ENCODE measurements around the gene E2F4. TPM values are rescaled to one million over a fixed set of nuclear protein-coding genes. Genes with fewer than 3 reads are reported as not detected.
A peak's percentile ranks its signal among the peaks of the same experiment; 100 is the strongest.

E2F4 gene
- total and polyA plus RNA-seq, 2 of the 13 experiments (the other 11 are each of a cell fraction or from before 2014, with no cell fraction given) = 84.8 to 91.2 TPM

DNA sequence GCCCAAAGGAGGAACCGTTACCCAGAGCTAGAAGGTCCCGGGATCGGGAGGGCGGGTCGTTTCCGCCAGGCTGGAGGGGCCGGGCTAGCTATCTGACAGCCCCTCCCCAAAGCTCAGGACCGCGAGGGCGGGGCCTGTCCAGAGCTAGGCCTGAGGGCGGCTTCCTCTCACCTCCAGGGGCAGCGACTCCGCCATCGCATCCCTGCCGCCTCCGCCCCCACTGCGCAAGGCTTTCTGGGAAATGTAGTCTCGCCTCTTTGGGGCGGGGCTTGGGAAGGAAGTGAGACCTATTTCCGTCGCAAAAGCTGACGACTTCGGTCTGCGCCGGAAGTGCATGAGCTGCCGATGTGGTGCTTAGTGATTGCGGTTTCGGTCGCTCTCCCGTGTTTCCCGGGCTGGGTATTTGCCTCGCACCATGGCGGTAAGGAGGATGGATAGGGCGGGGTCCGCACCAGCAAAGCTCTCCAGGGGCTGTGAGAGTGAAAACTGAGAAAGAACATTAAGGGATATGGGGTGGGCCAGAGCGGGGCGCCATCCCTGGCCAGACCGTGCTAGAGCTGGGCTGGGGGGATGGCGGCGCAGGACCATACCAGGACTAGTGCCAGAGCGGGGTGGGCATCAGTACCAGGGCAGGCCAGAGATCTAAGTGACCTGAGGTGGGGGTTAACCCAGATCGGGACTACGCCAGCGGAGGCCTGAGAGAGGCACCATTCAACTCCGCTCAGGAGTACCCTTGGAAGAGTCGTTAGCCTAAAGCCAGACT lies 35.0 kb downstream of the E2F4 start, which contains the start of gene TMEM208 (continued):
- no peak; the same call in 1 of the 2 replicates for TF ChIP-seq ZNF343 (CRISPR knock-in tag; IDR thresholded peaks at IDR 0.05)
- no peak for TF ChIP-seq ZNF253 (CRISPR knock-in tag; IDR thresholded peaks at IDR 0.05; ENCODE audit: borderline replicate concordance)
- no peak for TF ChIP-seq ZNF878 (CRISPR knock-in tag; IDR thresholded peaks at IDR 0.05)
- no peak for TF ChIP-seq IKZF4 (CRISPR knock-in tag; IDR thresholded peaks at IDR 0.05; ENCODE audit: borderline replicate concordance, low read depth, not compliant biosample characterization)
- TF ChIP-seq RARA (CRISPR knock-in tag; IDR thresholded peaks at IDR 0.05) = no peak; the same call in 1 of the 2 replicates
- TF ChIP-seq, protein P1, sequence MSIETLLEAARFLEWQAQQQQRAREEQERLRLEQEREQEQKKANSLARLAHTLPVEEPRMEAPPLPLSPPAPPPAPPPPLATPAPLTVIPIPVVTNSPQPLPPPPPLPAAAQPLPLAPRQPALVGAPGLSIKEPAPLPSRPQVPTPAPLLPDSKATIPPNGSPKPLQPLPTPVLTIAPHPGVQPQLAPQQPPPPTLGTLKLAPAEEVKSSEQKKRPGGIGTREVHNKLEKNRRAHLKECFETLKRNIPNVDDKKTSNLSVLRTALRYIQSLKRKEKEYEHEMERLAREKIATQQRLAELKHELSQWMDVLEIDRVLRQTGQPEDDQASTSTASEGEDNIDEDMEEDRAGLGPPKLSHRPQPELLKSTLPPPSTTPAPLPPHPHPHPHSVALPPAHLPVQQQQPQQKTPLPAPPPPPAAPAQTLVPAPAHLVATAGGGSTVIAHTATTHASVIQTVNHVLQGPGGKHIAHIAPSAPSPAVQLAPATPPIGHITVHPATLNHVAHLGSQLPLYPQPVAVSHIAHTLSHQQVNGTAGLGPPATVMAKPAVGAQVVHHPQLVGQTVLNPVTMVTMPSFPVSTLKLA (IDR thresholded peaks at IDR 0.05) = peak; percentile 77
- TF ChIP-seq GTF2F1 (IDR thresholded peaks at IDR 0.05; ENCODE audit: low read length) = peak; percentile 76
- no peak for TF ChIP-seq NCOA5 (CRISPR knock-in tag; IDR thresholded peaks at IDR 0.05)
- TF ChIP-seq KLF9 (CRISPR knock-in tag; IDR thresholded peaks at IDR 0.05; ENCODE audit: low read depth) = peak; percentile 76
- peak; percentile 84 for TF ChIP-seq RBFOX2 (IDR thresholded peaks at IDR 0.05; ENCODE audit: low read depth, low read length)
- TF ChIP-seq STAG1 (CRISPR knock-in tag; IDR thresholded peaks at IDR 0.05) = no peak; the same call in 1 of the 2 replicates
- TF ChIP-seq, protein P2, sequence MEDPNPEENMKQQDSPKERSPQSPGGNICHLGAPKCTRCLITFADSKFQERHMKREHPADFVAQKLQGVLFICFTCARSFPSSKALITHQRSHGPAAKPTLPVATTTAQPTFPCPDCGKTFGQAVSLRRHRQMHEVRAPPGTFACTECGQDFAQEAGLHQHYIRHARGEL (CRISPR knock-in tag; IDR thresholded peaks at IDR 0.05) = no peak
- peak; percentile 92 for TF ChIP-seq CCDC6 (CRISPR knock-in tag; IDR thresholded peaks at IDR 0.05)
- TF ChIP-seq ZNF644 (CRISPR knock-in tag; IDR thresholded peaks at IDR 0.05; ENCODE audit: low read depth) = no peak
- no peak for TF ChIP-seq NFE2L2 (IDR thresholded peaks at IDR 0.05; ENCODE audit: low read length)
- TF ChIP-seq, protein P3, sequence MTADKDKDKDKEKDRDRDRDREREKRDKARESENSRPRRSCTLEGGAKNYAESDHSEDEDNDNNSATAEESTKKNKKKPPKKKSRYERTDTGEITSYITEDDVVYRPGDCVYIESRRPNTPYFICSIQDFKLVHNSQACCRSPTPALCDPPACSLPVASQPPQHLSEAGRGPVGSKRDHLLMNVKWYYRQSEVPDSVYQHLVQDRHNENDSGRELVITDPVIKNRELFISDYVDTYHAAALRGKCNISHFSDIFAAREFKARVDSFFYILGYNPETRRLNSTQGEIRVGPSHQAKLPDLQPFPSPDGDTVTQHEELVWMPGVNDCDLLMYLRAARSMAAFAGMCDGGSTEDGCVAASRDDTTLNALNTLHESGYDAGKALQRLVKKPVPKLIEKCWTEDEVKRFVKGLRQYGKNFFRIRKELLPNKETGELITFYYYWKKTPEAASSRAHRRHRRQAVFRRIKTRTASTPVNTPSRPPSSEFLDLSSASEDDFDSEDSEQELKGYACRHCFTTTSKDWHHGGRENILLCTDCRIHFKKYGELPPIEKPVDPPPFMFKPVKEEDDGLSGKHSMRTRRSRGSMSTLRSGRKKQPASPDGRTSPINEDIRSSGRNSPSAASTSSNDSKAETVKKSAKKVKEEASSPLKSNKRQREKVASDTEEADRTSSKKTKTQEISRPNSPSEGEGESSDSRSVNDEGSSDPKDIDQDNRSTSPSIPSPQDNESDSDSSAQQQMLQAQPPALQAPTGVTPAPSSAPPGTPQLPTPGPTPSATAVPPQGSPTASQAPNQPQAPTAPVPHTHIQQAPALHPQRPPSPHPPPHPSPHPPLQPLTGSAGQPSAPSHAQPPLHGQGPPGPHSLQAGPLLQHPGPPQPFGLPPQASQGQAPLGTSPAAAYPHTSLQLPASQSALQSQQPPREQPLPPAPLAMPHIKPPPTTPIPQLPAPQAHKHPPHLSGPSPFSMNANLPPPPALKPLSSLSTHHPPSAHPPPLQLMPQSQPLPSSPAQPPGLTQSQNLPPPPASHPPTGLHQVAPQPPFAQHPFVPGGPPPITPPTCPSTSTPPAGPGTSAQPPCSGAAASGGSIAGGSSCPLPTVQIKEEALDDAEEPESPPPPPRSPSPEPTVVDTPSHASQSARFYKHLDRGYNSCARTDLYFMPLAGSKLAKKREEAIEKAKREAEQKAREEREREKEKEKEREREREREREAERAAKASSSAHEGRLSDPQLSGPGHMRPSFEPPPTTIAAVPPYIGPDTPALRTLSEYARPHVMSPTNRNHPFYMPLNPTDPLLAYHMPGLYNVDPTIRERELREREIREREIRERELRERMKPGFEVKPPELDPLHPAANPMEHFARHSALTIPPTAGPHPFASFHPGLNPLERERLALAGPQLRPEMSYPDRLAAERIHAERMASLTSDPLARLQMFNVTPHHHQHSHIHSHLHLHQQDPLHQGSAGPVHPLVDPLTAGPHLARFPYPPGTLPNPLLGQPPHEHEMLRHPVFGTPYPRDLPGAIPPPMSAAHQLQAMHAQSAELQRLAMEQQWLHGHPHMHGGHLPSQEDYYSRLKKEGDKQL (CRISPR knock-in tag; IDR thresholded peaks at IDR 0.05; ENCODE audit: low read depth) = peak; percentile 58; the same call in 1 of the 2 replicates
- TF ChIP-seq TRIM24 (CRISPR knock-in tag; IDR thresholded peaks at IDR 0.05) = no peak
- TF ChIP-seq MBD4 (IDR thresholded peaks at IDR 0.05; ENCODE audit: borderline replicate concordance, low read length) = no peak
- no peak for TF ChIP-seq ZNF816 (CRISPR knock-in tag; IDR thresholded peaks at IDR 0.05; ENCODE audit: borderline replicate concordance)
- no peak; the same call in 1 of the 2 replicates for TF ChIP-seq SMYD3 (CRISPR knock-in tag; IDR thresholded peaks at IDR 0.05)
- peak; percentile 82; the same call in 1 of the 2 replicates for TF ChIP-seq MEIS1 (CRISPR knock-in tag; IDR thresholded peaks at IDR 0.05; ENCODE audit: borderline replicate concordance)
- TF ChIP-seq, protein P4, sequence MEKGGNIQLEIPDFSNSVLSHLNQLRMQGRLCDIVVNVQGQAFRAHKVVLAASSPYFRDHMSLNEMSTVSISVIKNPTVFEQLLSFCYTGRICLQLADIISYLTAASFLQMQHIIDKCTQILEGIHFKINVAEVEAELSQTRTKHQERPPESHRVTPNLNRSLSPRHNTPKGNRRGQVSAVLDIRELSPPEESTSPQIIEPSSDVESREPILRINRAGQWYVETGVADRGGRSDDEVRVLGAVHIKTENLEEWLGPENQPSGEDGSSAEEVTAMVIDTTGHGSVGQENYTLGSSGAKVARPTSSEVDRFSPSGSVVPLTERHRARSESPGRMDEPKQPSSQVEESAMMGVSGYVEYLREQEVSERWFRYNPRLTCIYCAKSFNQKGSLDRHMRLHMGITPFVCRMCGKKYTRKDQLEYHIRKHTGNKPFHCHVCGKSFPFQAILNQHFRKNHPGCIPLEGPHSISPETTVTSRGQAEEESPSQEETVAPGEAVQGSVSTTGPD (CRISPR knock-in tag; IDR thresholded peaks at IDR 0.05) = peak; percentile 99
- peak; percentile 86 for TF ChIP-seq SUZ12 (IDR thresholded peaks at IDR 0.05; ENCODE audit: low read depth, low read length)
